CD14-positive monocyte (primary cell): ENCODE measurements around the gene ZNF511. TPM values are rescaled to one million over a fixed set of nuclear protein-coding genes. Genes with fewer than 3 reads are reported as not detected.

Experiments
- DNase-seq, 3 donors: peaks; one replicate each; pipeline ENCODE4 v3.0.0-alpha.2; 2011 to 2022
- H2AFZ ChIP-seq: 2 replicates; pipeline ENCODE4 v1.6.0; 2012; ENCODE audit warnings: mild to moderate bottlenecking, low read depth, low read length, inconsistent platforms; ENCODE audit not compliant: insufficient read depth, poor library complexity, severe bottlenecking
- H3K27ac ChIP-seq, 2 donors: 1 replicate in 1 of 2; 2 replicates in 1 of 2; pipeline ENCODE4 v1.5.1; 2012 to 2013; ENCODE audit warnings: low read length in 2 of 2, control low read depth in 1 of 2, inconsistent platforms in 1 of 2, low read depth in 1 of 2, mild to moderate bottlenecking in 1 of 2
- H3K27me3 ChIP-seq, 2 donors: one replicate each; pipeline versions ENCODE4 v1.6.0 to v1.6.1; 2011 to 2013; ENCODE audit warnings: low read length in 2 of 2; ENCODE audit not compliant: control insufficient read depth in 2 of 2, insufficient read depth in 2 of 2
- H3K36me3 ChIP-seq, 2 donors: replicated peaks in 1 of 2; 1 replicate in 1 of 2; 2 replicates in 1 of 2; pipeline versions ENCODE4 v1.5.1 to v1.6.1; 2012 to 2013; ENCODE audit warnings: low read length in 2 of 2, control low read depth in 1 of 2, inconsistent platforms in 1 of 2, mild to moderate bottlenecking in 1 of 2; ENCODE audit not compliant: insufficient read depth in 2 of 2, control insufficient read depth in 1 of 2
- H3K4me1 ChIP-seq, 2 donors: 1 replicate in 1 of 2; 2 replicates in 1 of 2; pipeline versions ENCODE4 v1.5.1 to v1.6.1; 2012 to 2013; ENCODE audit warnings: low read length in 2 of 2, control low read depth in 1 of 2, inconsistent platforms in 1 of 2, mild to moderate bottlenecking in 1 of 2, moderate library complexity in 1 of 2; ENCODE audit not compliant: insufficient read depth in 2 of 2, control insufficient read depth in 1 of 2
- H3K4me2 ChIP-seq: replicated peaks from 2 replicates; pipeline ENCODE3; 2012; ENCODE audit warnings: low read length, moderate library complexity, mild to moderate bottlenecking; ENCODE audit not compliant: poor library complexity, severe bottlenecking; ENCODE audit errors: extremely low read depth
- H3K4me3 ChIP-seq, 3 experiments: fragments of 200-600 bp in 1 of 3; sonication (generic) in 1 of 3; replicated peaks in 1 of 3; 1 replicate in 2 of 3; 2 replicates in 1 of 3; pipeline ENCODE4 v1.5.1; 2011 to 2013; ENCODE audit warnings: low read length in 3 of 3, mild to moderate bottlenecking in 3 of 3, control low read depth in 2 of 3, low read depth in 2 of 3, inconsistent platforms in 1 of 3, moderate library complexity in 1 of 3
- H3K79me2 ChIP-seq: 2 replicates; pipeline ENCODE4 v1.6.0; 2012; ENCODE audit warnings: mild to moderate bottlenecking, control low read depth, inconsistent platforms, low read length, moderate library complexity; ENCODE audit not compliant: insufficient read depth
- H3K9ac ChIP-seq: 2 replicates; pipeline ENCODE4 v1.6.0; 2017; ENCODE audit warnings: low read length, mild to moderate bottlenecking; ENCODE audit not compliant: insufficient read depth, poor library complexity, severe bottlenecking
- H3K9me3 ChIP-seq, 2 donors: replicated peaks in 1 of 2; 1 replicate in 1 of 2; 2 replicates in 1 of 2; pipeline versions ENCODE4 v1.5.1 to v1.6.1; 2012 to 2013; ENCODE audit warnings: low read length in 2 of 2, control low read depth in 1 of 2; ENCODE audit not compliant: control insufficient read depth in 1 of 2, insufficient read depth in 1 of 2
- H4K20me1 ChIP-seq: 2 replicates; pipeline ENCODE4 v1.6.0; 2012; ENCODE audit warnings: mild to moderate bottlenecking, low read length, control low read depth, moderate library complexity; ENCODE audit not compliant: insufficient read depth
- H3K27ac Mint-ChIP-seq, 7 donors: one replicate each; pipeline ENCODE4 v1.8.0; 2020; ENCODE audit warnings: mild to moderate bottlenecking in 7 of 7, mixed read lengths in 7 of 7, moderate library complexity in 6 of 7, inconsistent platforms in 2 of 7
- H3K27me3 Mint-ChIP-seq, 3 donors: one replicate each; pipeline ENCODE4 v1.8.0; 2021 to 2022; ENCODE audit warnings: low read depth in 3 of 3, mild to moderate bottlenecking in 3 of 3, mixed read lengths in 3 of 3, moderate library complexity in 3 of 3, inconsistent platforms in 1 of 3
- H3K36me3 Mint-ChIP-seq, 2 donors: one replicate each; pipeline ENCODE4 v1.8.0; 2020; ENCODE audit warnings: mixed read lengths in 2 of 2, inconsistent platforms in 1 of 2, mild to moderate bottlenecking in 1 of 2
- H3K4me1 Mint-ChIP-seq: one replicate; pipeline ENCODE4 v1.8.0; 2020; ENCODE audit warnings: mild to moderate bottlenecking, mixed read lengths
- H3K4me3 Mint-ChIP-seq, 2 donors: one replicate each; pipeline ENCODE4 v1.8.0; 2020; ENCODE audit warnings: mild to moderate bottlenecking in 2 of 2, mixed read lengths in 2 of 2, moderate library complexity in 1 of 2
- H3K9me3 Mint-ChIP-seq, 7 donors: one replicate each; pipeline ENCODE4 v1.8.0; 2020 to 2022; ENCODE audit warnings: mixed read lengths in 7 of 7, mild to moderate bottlenecking in 6 of 7, moderate library complexity in 6 of 7, inconsistent platforms in 2 of 7
- WGBS: methylation state at CpG from one replicate; pipeline ENCODE4 v1.1.5; 2013; ENCODE audit warnings: missing lambda C conversion rate; ENCODE audit not compliant: insufficient coverage; 5-methylcytosine and 5-hydroxymethylcytosine counted together
- intact Hi-C, 2 donors: fragments of 100-400 bp; cut with micrococcal nuclease; formaldehyde crosslinking; loops; one replicate each; pipeline versions ENCODE4 v1.15.0 to v1.15.1; 2023
- polyA plus RNA-seq, 3 donors: library from polyadenylated mRNA; depleted of rRNA in 1 of 3; unstranded in 2 of 3; stranded (reverse) in 1 of 3; fragments of 300-500 nt in 2 of 3; fragments of >200 nt in 1 of 3; fragmentation: Illumina TruSeq in 2 of 3; gene quantifications; 1 replicate in 2 of 3; 2 replicates in 1 of 3; pipeline ENCODE4 v1.2.3, GENCODE V29; 2012 to 2021
- TF ChIP-seq, protein P1 (sequence below): fragments of 200-600 bp; IDR thresholded peaks from one replicate; pipeline ENCODE4 v1.8.0; 2022; ENCODE audit warnings: antibody characterized with exemption, mild to moderate bottlenecking

Gene ZNF511
- polyA plus RNA-seq, 3 donors = 30.3 to 118 (median 84.7) TPM

- WGBS = 74% methylated on average over 8 of the region's 12 CpGs
- Histone ChIP-seq H3K79me2 (no peaks in the 10 kb centered on the region), H3K9me3 (peaks cover 0 to 20% of the 10 kb centered on the region in 2 donors), H3K9ac (no peak overlapping the region), H3K27ac (no peak overlapping the region), H3K27me3 (peaks cover 27 to 74% of the 10 kb centered on the region in 2 donors), H3K4me1 (peaks cover 4 to 15% of the 10 kb centered on the region in 2 donors), H4K20me1 (no peaks in the 10 kb centered on the region), H3K4me3 (no peak overlapping the region), H3K4me2 (no peak overlapping the region), H2AFZ (no peak overlapping the region), H3K36me3 (no peaks in the 10 kb centered on the region)
- no peak overlapping the region for H3K27ac Mint-ChIP-seq
- peaks cover 69 to 90% (median 78%) of the 10 kb centered on the region in 3 donors for H3K27me3 Mint-ChIP-seq
- peak overlapping the region in 1 of 2 donors; percentile 71 for H3K4me3 Mint-ChIP-seq
- H3K36me3 Mint-ChIP-seq = no peaks in the 10 kb centered on the region
- intact Hi-C loops = loop anchor here (5.0 to 10.0 kb wide), 4 partner anchors 183 to 363 kb away; partner anchors contain the start of gene CYP2E1 (in 1 of the 2)
- peaks cover 0 to 21% (median 3%) of the 10 kb centered on the region in 7 donors for H3K9me3 Mint-ChIP-seq
- TF ChIP-seq, protein P1, sequence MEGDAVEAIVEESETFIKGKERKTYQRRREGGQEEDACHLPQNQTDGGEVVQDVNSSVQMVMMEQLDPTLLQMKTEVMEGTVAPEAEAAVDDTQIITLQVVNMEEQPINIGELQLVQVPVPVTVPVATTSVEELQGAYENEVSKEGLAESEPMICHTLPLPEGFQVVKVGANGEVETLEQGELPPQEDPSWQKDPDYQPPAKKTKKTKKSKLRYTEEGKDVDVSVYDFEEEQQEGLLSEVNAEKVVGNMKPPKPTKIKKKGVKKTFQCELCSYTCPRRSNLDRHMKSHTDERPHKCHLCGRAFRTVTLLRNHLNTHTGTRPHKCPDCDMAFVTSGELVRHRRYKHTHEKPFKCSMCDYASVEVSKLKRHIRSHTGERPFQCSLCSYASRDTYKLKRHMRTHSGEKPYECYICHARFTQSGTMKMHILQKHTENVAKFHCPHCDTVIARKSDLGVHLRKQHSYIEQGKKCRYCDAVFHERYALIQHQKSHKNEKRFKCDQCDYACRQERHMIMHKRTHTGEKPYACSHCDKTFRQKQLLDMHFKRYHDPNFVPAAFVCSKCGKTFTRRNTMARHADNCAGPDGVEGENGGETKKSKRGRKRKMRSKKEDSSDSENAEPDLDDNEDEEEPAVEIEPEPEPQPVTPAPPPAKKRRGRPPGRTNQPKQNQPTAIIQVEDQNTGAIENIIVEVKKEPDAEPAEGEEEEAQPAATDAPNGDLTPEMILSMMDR = no peak
- H3K4me1 Mint-ChIP-seq = peaks cover 2% of the 10 kb centered on the region
- DNase-seq = no peak
Observed at GRCh38 chr10:133327651-133328357, 19.1 kb downstream of the ZNF511 start.

GRCh38 chr10:133328358-133329343 lies 19.9 kb downstream of the ZNF511 start:
- no peaks in the 10 kb centered on the region for H3K36me3 ChIP-seq
- intact Hi-C loops = loop anchor here (5.0 to 10.0 kb wide), 4 partner anchors 184 to 364 kb away; partner anchors contain the start of gene CYP2E1 (in 1 of the 2)
- H3K79me2 ChIP-seq = no peaks in the 10 kb centered on the region
- peaks cover 2% of the 10 kb centered on the region for H3K4me1 Mint-ChIP-seq
- 86% methylated on average over 14 of the region's 15 CpGs for WGBS
- H3K27ac Mint-ChIP-seq = no peak overlapping the region
- no peaks in the 10 kb centered on the region for H3K36me3 Mint-ChIP-seq
- no peaks in the 10 kb centered on the region for H4K20me1 ChIP-seq
- no peak overlapping the region for H3K9ac ChIP-seq
- no peak overlapping the region for H3K27ac ChIP-seq
- H3K4me1 ChIP-seq = peaks cover 4 to 15% of the 10 kb centered on the region in 2 donors
- H3K4me3 ChIP-seq = no peak overlapping the region
- no peak overlapping the region for H3K4me2 ChIP-seq
- peaks cover 0 to 20% of the 10 kb centered on the region in 2 donors for H3K9me3 ChIP-seq
- H3K4me3 Mint-ChIP-seq = peak overlapping the region in 1 of 2 donors; percentile 78
- TF ChIP-seq, protein P1 = no peak
- H2AFZ ChIP-seq = no peak overlapping the region
- DNase-seq = no peak
- H3K9me3 Mint-ChIP-seq = peaks cover 0 to 24% (median 4%) of the 10 kb centered on the region in 7 donors
- H3K27me3 Mint-ChIP-seq = peaks cover 74 to 93% (median 80%) of the 10 kb centered on the region in 3 donors
- H3K27me3 ChIP-seq = peaks cover 27 to 77% of the 10 kb centered on the region in 2 donors
